Daoy (cell line): ENCODE results near the gene TRIM63. TPM values are rescaled to one million over a fixed set of nuclear protein-coding genes. Genes with fewer than 3 reads are reported as not detected.

Experiments
- DNase-seq: peaks from one replicate; pipeline ENCODE4 v3.0.0-alpha.2; 2015; ENCODE audit warnings: low read depth
- total RNA-seq: library from RNA; depleted of rRNA; stranded (reverse); fragments of >200 nt; shearing (Covaris generic); gene quantifications from 2 replicates; pipeline ENCODE4 v1.2.3, GENCODE V29; 2014; rRNA removed

Gene TRIM63
- total RNA-seq, 1 experiment from 2014 or later = not detected

GRCh38 chr1:26016953-26017545, 50.4 kb downstream of the TRIM63 start:
- DNase-seq = no peak

- DNase-seq = no peak
Observed at GRCh38 chr1:26016258-26016952, 51.0 kb downstream of the TRIM63 start.

DNA sequence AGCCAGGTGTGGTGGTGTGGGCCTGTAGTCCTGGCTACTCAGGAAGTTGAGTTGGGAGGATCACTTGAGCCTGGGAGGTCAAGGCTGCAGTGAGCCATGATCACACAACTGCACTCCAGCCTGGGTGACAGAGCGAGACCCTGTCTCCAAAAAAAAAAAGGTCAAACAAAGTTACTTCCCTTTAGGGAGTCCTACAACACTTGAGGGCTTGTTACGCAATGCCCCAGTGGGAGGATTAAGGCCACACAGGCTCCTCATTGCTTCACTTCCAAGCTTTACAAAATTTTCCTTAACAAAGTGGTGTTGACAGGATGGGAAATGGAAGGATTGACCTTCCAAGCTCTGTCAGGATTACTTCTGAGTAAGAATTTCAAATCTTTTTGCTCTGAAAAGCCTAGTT, 52.1 kb downstream of the TRIM63 start:
- no peak for DNase-seq

DNA sequence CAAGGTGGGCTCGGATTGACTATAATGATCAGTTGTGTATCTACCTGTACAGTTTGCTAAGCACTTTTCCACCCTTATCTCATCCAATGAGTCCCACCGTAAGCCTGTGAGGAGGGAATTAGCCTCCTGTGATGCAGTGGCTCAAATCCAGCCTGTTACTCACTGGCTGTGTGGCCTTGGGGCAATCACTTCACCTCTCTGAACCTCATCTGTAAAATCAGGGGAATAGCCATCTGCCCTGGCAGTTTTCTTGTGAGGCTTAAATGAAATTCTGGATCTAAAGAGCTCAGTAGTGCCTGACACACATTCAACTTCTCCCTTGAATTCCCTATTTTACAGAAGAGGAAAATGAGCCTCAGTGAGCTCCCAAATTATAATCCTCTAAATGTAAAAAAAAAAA, 53.3 kb downstream of the TRIM63 start:
- no peak for DNase-seq

- no peak for DNase-seq
Observed at GRCh38 chr1:26012864-26013263, 54.6 kb downstream of the TRIM63 start.

GRCh38 chr1:26010825-26011224, 56.6 kb downstream of the TRIM63 start:
- no peak for DNase-seq

DNA sequence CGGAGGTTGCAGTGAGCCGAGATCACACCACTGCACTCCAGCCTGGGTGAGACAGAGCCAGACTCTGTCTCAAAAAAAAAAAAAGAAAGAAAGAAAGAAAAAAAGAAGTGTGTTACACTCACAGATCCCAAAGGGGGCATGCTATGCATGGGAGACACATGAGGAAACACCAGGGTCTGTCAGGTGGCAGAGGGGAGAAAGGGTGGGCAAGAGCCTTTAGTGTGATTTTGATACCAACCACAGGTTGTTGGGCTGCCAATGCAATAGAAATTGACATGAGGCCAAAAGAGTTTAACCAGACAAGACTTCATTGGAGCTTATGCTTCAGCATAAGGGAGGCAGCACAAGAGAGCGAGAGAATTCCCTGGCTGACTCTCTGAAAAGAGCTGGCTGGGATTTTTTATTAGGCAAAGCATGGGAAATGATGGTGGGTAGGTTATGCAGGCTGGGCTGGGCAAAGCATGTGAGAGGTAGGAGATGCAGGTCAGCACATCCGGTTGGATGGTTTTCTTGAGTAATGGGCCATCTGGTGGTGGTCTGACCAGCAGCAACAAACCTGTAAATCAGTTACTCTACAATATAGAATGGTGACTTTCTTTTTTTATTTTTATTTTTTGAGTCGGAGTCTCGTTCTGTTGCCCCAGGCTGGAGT, 57.5 kb downstream of the TRIM63 start:
- DNase-seq = peak; percentile 39

DNA sequence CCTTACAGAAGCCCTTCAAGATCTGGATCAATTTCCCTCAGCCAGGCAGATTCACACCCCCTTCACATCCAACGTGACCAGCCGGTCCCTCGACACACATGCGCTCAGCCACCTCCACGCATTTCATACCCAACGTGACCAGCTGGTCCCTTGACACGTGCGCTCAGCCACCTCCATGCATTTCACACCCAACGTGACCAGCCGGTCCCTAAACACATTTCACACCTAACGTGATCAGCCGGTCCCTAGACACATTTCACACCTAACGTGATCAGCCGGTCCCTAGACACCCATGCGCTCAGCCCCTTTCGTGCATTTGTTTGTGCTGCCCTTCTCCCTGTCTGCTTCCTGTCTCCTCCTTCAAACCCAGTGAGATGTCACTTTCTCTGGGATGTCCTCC, 60.7 kb downstream of the TRIM63 start:
- no peak for DNase-seq

- no peak for DNase-seq
Observed at GRCh38 chr1:26005434-26006105, 61.9 kb downstream of the TRIM63 start.

- no peak for DNase-seq
Observed at GRCh38 chr1:26003756-26004155, 63.7 kb downstream of the TRIM63 start.

DNA sequence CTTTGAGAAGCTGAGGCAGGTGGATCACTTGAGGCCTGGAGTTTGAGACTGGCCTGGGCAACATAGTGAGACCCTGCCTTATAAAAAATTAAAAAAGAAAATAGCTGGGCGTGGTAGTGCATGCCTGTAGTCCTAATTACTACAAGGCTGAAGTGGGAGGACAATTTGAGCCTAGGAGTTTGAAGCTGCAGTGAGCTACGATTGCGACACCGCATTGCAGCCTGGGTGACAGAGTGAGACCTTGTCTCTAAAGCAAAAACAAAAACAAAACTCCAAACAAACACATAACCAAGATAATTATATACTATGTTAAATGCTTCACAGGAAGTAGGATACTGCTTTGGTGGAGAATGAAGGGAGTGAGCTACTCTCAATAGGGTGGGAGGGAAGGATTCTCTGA, 64.2 kb downstream of the TRIM63 start:
- no peak for DNase-seq

Other genes starting within 250 kb of the TRIM63 start
- gene MTFR1L, start 247.7 kb downstream of the TRIM63 start, total RNA-seq = 30.7 and 41.7 TPM in 2 replicates
- 9.4 and 20.4 TPM in 2 replicates for gene AUNIP, start 208.2 kb downstream of the TRIM63 start, total RNA-seq
- gene PAQR7, start 191.9 kb downstream of the TRIM63 start, total RNA-seq = 6.1 and 7.9 TPM in 2 replicates
- 307 and 396 TPM in 2 replicates for gene STMN1, start 161.2 kb downstream of the TRIM63 start, total RNA-seq
- gene PAFAH2, start 69.6 kb downstream of the TRIM63 start, total RNA-seq = 7.7 and 9.0 TPM in 2 replicates
- gene EXTL1, start 45.9 kb downstream of the TRIM63 start, total RNA-seq = 0.06 and 0.15 TPM in 2 replicates
- 0.18 TPM in 1 of 2 replicates, not detected in the other for gene SLC30A2, start 21.5 kb downstream of the TRIM63 start, total RNA-seq
- 9.4 and 12.2 TPM in 2 replicates for gene PDIK1L, start 44.2 kb upstream of the TRIM63 start, total RNA-seq
- 0.51 TPM in 1 of 2 replicates, not detected in the other for gene FAM110D, start 91.4 kb upstream of the TRIM63 start, total RNA-seq
- gene C1orf232, start 101.3 kb upstream of the TRIM63 start, total RNA-seq = not detected in 2 replicates
- 14.5 and 39.7 TPM in 2 replicates for gene ZNF593, start 102.3 kb upstream of the TRIM63 start, total RNA-seq
- not detected in 2 replicates for gene ZNF593OS, start 104.2 kb upstream of the TRIM63 start, total RNA-seq
- gene CNKSR1, start 109.9 kb upstream of the TRIM63 start, total RNA-seq = 1.3 TPM in 2 replicates
- not detected in 2 replicates for gene CATSPER4, start 123.0 kb upstream of the TRIM63 start, total RNA-seq
- 27.4 and 34.5 TPM in 2 replicates for gene CEP85, start 166.6 kb upstream of the TRIM63 start, total RNA-seq
- gene SH3BGRL3, start 212.5 kb upstream of the TRIM63 start, total RNA-seq = 50.6 and 66.8 TPM in 2 replicates
- gene UBXN11, start 239.0 kb upstream of the TRIM63 start, total RNA-seq = 6.0 and 9.0 TPM in 2 replicates